ENCODE results near the gene CNFN. TPM values are rescaled to one million over a fixed set of nuclear protein-coding genes. Genes with fewer than 3 reads are reported as not detected.

The CNFN gene
- total RNA-seq, 4 donors from 2014 or later: 530 to 1,759 (median 921) TPM

DNA sequence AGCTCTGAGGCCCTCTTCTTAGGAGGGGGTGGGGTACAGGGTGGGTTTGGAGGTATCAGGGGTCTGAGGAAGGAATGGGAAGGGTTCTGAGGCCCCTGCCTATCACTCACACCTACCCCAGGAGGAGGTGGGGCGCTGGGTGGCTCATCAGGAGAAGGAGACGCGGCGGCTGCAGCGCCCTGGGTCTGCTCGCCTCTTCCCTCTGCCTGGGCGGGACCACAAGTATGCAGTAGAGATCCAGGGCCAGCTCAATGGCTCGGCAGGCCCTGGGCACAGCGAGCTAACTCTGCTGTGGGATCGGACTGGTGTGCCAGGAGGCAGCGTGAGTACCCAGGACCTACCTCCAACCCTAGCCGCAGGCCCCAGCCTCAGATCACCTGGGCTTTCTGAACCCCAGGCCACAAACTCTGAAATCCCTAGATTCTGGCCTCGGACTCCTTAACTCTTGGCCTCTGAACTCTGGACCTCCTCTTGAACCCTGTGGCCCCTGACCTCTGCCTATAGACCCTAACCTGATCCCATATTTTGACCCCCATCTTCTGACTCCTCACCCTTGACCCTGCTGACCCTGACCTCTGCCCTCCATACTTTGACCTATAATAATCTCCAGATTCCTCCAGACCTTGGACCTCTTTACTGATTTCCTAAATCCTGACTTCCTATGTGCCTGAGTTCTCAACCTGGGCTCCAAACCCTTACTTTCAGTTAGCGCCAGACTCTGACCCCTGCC is 40.6 kb downstream of the CNFN start:
- intact Hi-C loops (cut with DNase I): no loop called here
- Histone ChIP-seq H3K4me3 (no peak overlapping the region), H3K27me3 (no peaks in the 10 kb centered on the region), H3K27ac (no peak overlapping the region), H3K9me3 (no peaks in the 10 kb centered on the region), H3K4me1 (peaks cover 0 to 20% (median 0%) of the 10 kb centered on the region in 3 donors), H3K36me3 (peaks cover 0 to 80% (median 0%) of the 10 kb centered on the region in 3 donors)
- DNase-seq: no peak
- 96 to 97% methylated on average over 8 to 10 of the region's 14 CpGs for WGBS, 2 donors
- TF ChIP-seq, protein P1, sequence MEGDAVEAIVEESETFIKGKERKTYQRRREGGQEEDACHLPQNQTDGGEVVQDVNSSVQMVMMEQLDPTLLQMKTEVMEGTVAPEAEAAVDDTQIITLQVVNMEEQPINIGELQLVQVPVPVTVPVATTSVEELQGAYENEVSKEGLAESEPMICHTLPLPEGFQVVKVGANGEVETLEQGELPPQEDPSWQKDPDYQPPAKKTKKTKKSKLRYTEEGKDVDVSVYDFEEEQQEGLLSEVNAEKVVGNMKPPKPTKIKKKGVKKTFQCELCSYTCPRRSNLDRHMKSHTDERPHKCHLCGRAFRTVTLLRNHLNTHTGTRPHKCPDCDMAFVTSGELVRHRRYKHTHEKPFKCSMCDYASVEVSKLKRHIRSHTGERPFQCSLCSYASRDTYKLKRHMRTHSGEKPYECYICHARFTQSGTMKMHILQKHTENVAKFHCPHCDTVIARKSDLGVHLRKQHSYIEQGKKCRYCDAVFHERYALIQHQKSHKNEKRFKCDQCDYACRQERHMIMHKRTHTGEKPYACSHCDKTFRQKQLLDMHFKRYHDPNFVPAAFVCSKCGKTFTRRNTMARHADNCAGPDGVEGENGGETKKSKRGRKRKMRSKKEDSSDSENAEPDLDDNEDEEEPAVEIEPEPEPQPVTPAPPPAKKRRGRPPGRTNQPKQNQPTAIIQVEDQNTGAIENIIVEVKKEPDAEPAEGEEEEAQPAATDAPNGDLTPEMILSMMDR (IDR thresholded peaks at IDR 0.05): no peak
- no peak for TF ChIP-seq POLR2A (IDR thresholded peaks at IDR 0.05)

DNA sequence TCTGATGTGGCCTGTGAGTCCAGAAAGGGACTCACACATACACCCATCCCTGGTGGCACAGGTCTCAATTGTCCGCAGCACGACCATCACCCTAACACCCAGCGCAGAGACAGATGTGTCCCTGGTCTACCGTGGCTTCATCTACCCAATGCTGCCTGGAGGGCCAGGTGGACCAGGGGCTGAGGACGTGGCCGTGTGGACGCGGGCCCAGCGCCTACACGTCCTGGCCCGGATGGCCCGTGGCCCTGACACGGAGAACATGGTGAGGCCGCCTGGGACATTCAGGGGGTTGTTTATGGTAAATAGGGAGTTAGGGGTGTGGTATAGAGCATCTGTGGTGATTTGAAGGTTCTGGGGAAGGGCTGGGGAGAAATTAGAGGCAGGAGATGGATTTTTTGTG is 41.9 kb downstream of the CNFN start:
- no peak for TF ChIP-seq POLR2A (IDR thresholded peaks at IDR 0.05)
- TF ChIP-seq, protein P1 (IDR thresholded peaks at IDR 0.05): no peak
- no peaks in the 10 kb centered on the region for H3K9me3 ChIP-seq
- no peak for DNase-seq
- H3K4me1 ChIP-seq: peaks cover 0 to 20% (median 0%) of the 10 kb centered on the region in 3 donors
- no peak overlapping the region for H3K4me3 ChIP-seq
- WGBS, 2 donors: 90 to 100% methylated on average over 1 to 12 of the region's 14 CpGs
- intact Hi-C loops (cut with DNase I): no loop called here
- no peak overlapping the region for H3K27ac ChIP-seq
- H3K36me3 ChIP-seq: peaks cover 0 to 80% (median 0%) of the 10 kb centered on the region in 3 donors
- H3K27me3 ChIP-seq: no peaks in the 10 kb centered on the region

DNA sequence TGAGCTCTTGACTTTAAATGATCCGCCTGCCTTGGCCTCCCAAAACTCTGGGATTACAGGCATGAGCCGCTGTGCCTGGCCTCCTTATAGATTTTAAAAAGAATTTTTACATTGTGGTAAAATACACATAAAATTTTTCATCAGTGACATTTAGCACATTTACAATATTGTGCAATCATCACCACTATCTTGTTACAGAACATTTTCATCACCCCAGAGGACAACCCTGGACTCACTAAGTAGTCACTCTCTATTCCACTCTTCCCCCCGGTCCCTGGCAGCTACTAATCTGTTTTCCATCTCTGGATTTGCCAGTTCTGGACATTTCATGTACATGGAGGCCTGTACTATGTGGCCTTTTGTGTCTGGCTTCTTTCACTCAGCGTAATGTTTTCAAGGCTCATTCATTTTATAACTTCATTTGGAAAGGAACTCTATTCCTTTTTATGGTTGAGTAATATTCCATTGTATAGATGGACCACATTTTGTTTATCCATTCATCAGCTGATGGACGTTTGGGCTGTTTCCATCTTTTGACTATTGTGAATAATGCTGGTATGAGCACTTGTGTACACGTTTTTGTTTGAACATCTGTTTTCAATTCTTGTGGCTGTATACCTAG is 44.8 kb downstream of the CNFN start:
- Histone ChIP-seq H3K36me3 (peaks cover 0 to 73% (median 0%) of the 10 kb centered on the region in 3 donors), H3K4me1 (peaks cover 0 to 16% (median 0%) of the 10 kb centered on the region in 3 donors), H3K27ac (no peak overlapping the region), H3K4me3 (no peak overlapping the region), H3K27me3 (no peaks in the 10 kb centered on the region), H3K9me3 (no peaks in the 10 kb centered on the region)
- TF ChIP-seq POLR2A (IDR thresholded peaks at IDR 0.05): no peak
- TF ChIP-seq, protein P1 (IDR thresholded peaks at IDR 0.05): no peak
- 83% methylated on average over 6 of the region's 6 CpGs for WGBS, 2 donors
- DNase-seq: no peak
- intact Hi-C loops (cut with DNase I): no loop called here

DNA sequence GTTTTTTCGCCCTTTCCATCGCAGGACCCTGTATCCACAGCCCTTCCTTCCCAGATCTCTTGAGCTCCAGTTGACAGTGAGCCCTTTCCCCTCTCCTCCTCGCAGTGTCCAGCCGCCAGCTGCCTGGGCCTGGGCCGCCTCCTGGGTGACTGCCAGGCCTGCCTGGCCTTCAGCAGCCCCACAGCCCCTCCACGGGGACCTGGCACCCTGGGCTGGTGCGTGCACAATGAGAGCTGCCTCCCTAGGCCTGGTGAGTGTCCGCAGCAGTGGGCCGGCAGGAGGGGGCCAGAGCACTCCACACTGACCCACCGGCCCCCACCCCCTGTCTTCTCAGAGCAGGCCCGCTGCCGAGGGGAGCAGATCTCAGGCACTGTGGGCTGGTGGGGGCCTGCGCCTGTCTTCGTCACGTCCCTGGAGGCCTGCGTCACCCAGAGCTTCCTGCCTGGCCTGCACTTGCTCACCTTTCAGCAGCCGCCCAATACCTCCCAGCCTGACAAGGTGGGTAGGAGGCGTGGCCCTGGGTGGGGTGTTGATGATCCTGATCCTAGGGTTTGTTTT is 45.7 kb downstream of the CNFN start:
- Histone ChIP-seq H3K36me3 (peaks cover 0 to 77% (median 0%) of the 10 kb centered on the region in 3 donors), H3K27me3 (no peaks in the 10 kb centered on the region), H3K4me1 (peaks cover 0 to 16% (median 0%) of the 10 kb centered on the region in 3 donors), H3K27ac (no peak overlapping the region), H3K4me3 (no peak overlapping the region), H3K9me3 (no peaks in the 10 kb centered on the region)
- DNase-seq: no peak
- TF ChIP-seq POLR2A (IDR thresholded peaks at IDR 0.05): no peak
- TF ChIP-seq, protein P1 (IDR thresholded peaks at IDR 0.05): no peak
- 83 to 94% methylated on average over 4 to 7 of the region's 18 CpGs for WGBS, 2 donors
- intact Hi-C loops (cut with DNase I): no loop called here
